ENCODE results near the gene BRME1.

The BRME1 gene

DNA sequence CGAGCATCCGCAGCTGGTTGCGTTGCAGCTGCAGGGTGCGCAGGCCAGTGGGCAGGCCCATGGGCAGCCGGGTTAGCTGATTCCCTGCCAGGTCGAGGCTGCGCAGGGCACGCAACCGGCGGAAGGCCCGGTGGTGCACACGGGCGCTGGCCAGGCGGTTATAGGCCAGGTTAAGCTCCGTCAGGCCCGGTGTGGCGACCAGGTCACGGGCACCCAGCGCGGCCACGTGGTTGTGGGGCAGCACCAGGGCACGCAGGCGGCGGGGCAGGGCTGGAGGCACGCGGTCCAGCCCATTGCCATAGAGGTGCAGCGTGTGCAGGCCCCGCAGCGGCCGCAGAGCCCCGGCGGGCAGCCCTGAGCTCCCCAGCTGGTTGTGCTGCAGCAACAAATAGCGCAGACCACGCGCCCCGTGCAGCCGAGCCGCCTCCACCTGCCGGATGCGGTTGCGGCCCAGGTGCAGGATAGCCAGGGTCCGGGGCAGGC lies 27.0 kb upstream of the BRME1 start:
- TF ChIP-seq, protein P1, sequence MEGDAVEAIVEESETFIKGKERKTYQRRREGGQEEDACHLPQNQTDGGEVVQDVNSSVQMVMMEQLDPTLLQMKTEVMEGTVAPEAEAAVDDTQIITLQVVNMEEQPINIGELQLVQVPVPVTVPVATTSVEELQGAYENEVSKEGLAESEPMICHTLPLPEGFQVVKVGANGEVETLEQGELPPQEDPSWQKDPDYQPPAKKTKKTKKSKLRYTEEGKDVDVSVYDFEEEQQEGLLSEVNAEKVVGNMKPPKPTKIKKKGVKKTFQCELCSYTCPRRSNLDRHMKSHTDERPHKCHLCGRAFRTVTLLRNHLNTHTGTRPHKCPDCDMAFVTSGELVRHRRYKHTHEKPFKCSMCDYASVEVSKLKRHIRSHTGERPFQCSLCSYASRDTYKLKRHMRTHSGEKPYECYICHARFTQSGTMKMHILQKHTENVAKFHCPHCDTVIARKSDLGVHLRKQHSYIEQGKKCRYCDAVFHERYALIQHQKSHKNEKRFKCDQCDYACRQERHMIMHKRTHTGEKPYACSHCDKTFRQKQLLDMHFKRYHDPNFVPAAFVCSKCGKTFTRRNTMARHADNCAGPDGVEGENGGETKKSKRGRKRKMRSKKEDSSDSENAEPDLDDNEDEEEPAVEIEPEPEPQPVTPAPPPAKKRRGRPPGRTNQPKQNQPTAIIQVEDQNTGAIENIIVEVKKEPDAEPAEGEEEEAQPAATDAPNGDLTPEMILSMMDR (IDR thresholded peaks at IDR 0.05; ENCODE audit: low read depth, low read length), result no peak
- H3K4me3 ChIP-seq (ENCODE audit: low read depth, low read length), result no peak overlapping the region

- TF ChIP-seq, protein P1 (IDR thresholded peaks at IDR 0.05; ENCODE audit: low read depth, low read length), result no peak
- no peak overlapping the region for H3K4me3 ChIP-seq (ENCODE audit: low read depth, low read length)
These were observed 26.3 kb upstream of the BRME1 start for GRCh38 chr19:13932149-13932637.

- TF ChIP-seq, protein P1 (IDR thresholded peaks at IDR 0.05; ENCODE audit: low read depth, low read length), result no peak
- H3K4me3 ChIP-seq (ENCODE audit: low read depth, low read length), result no peak overlapping the region
These were observed 25.7 kb upstream of the BRME1 start for GRCh38 chr19:13931391-13932148.

DNA sequence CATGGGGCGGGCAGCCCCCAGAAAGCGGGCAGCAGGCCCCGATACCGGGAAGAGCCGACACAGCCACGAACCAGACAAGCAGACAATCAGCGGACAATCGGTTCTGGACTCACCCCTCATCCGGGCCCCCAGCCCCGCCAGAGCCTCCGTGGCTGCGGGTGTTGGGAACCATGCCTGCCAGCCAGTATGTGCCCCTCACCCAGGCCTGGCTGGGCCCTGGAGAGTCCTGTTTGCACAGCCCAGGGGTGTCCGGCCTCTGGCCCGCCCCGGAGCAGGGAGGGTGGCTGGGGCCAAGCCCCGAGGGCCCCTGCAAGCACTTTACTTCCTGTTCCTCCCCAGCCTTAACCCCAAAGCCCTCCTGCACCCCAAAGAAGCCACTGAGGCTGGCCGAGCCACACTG lies 24.5 kb upstream of the BRME1 start:
- TF ChIP-seq, protein P1 (IDR thresholded peaks at IDR 0.05; ENCODE audit: low read depth, low read length), result no peak
- H3K4me3 ChIP-seq (ENCODE audit: low read depth, low read length), result no peak overlapping the region

DNA sequence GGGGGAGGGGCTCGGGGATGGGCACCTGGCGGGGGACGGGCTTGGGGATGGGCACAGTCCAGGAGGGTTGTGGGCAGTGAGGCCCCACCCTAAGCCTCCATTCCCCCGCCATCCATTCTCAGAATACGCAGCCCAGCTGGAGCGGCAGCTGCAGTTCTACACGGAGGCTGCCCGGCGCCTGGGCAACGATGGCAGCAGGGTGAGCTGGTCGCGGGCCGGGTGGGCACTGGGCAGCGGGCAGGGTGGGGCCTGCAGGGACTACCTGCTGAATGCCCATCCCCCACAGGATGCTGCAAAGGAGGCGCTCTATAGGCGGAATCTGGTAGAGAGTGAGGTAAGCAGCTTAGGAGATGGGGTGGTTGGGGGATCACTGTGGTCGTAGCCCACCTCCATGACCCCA lies 24.0 kb upstream of the BRME1 start:
- TF ChIP-seq, protein P1 (IDR thresholded peaks at IDR 0.05; ENCODE audit: low read depth, low read length), result no peak
- H3K4me3 ChIP-seq (ENCODE audit: low read depth, low read length), result no peak overlapping the region

DNA sequence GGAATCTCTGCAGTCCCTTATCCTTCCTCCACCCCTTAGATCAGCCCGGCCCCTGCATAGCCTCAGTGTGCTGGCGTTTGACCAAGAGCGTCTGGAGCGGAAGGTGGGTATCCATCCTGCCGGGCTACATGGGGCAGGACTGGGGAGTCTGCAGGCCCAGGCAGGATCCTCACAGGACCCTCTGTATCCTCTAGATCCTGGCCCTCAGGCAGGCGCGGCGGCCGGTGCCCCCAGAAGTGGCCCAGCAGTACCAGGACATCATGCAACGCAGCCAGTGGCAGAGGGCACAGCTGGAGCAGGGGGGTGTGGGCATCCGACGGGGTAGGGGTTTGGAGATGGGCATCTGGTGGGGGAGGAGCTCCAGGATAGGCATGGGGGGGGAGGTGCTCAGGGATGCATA lies 23.4 kb upstream of the BRME1 start:
- TF ChIP-seq, protein P1 (IDR thresholded peaks at IDR 0.05; ENCODE audit: low read depth, low read length), result no peak
- no peak overlapping the region for H3K4me3 ChIP-seq (ENCODE audit: low read depth, low read length)

DNA sequence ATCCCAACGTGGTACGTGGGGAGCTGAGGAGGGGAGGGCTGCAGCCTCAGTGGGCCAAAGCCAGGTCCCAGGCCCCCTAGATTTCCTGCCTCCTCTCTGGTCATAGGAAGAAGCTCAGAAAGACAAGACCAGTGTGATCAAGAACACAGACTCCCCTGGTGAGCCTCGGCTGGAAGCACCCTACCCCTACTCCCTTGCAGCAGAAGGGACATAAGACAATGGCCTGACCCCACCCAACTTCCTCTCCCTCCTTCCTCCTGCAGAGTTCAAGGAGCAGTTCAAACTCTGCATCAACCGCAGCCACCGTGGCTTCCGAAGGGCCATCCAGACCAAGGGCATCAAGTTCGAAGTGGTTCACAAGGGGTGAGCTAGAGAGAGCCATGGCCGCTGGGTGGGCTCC lies 20.8 kb upstream of the BRME1 start:
- TF ChIP-seq, protein P1 (IDR thresholded peaks at IDR 0.05; ENCODE audit: low read depth, low read length), result no peak
- H3K4me3 ChIP-seq (ENCODE audit: low read depth, low read length), result no peak overlapping the region
